Stimulated activated CD4-positive, alpha-beta T cell treated with anti-CD3 and anti-CD28 coated beads, Interleukin-1b, Interleukin-23, amount 100 ng/mL, for 24 hours (primary cell): Measurements from ENCODE around the gene TEP1.
"Not testable (repeated sequence)": the region's sequence is repeated elsewhere in the genome, so short reads cannot be mapped to it uniquely, and the experiment has no call there.

Source experiments
- DNase-seq, 4 experiments: peaks; one replicate each; pipeline ENCODE4 v3.0.0-alpha.2; 2020; ENCODE audit warnings: low read depth in 4 of 4, low spot score in 1 of 4

The TEP1 gene

GRCh38 chr14:20391505-20391904 lies 21.8 kb downstream of the TEP1 start:
- DNase-seq, result no peak

- DNase-seq, result no peak
These were observed 25.1 kb downstream of the TEP1 start for GRCh38 chr14:20388159-20388558.

- DNase-seq, result no peak
These were observed 25.7 kb downstream of the TEP1 start for GRCh38 chr14:20387576-20387975.

- no peak for DNase-seq
These were observed 26.9 kb downstream of the TEP1 start for GRCh38 chr14:20386276-20386855.

GRCh38 chr14:20384886-20385285 lies 28.4 kb downstream of the TEP1 start:
- DNase-seq, result no peak

- no peak for DNase-seq
These were observed 29.0 kb downstream of the TEP1 start for GRCh38 chr14:20384321-20384720.

- no peak for DNase-seq
These were observed 29.7 kb downstream of the TEP1 start for GRCh38 chr14:20383636-20384035.

- no peak for DNase-seq
These were observed 30.3 kb downstream of the TEP1 start for GRCh38 chr14:20383032-20383431.

GRCh38 chr14:20382526-20382925 lies 30.8 kb downstream of the TEP1 start:
- no peak for DNase-seq

GRCh38 chr14:20381341-20381740 lies 32.0 kb downstream of the TEP1 start:
- DNase-seq, result no peak

GRCh38 chr14:20380681-20381080 lies 32.6 kb downstream of the TEP1 start:
- DNase-seq, result no peak

- no peak for DNase-seq
These were observed 33.6 kb downstream of the TEP1 start for GRCh38 chr14:20379743-20380142.

- no peak for DNase-seq
These were observed 36.1 kb downstream of the TEP1 start for GRCh38 chr14:20377171-20377570.

- DNase-seq, result no peak
These were observed 37.2 kb downstream of the TEP1 start for GRCh38 chr14:20376071-20376588.

- DNase-seq, result no peak
These were observed 37.8 kb downstream of the TEP1 start for GRCh38 chr14:20375471-20375870.

GRCh38 chr14:20372796-20373195 lies 40.5 kb downstream of the TEP1 start:
- DNase-seq, result no peak

- no peak for DNase-seq
These were observed 47.4 kb downstream of the TEP1 start for GRCh38 chr14:20365928-20366327.

- DNase-seq, result not testable (repeated sequence)
These were observed 54.8 kb downstream of the TEP1 start for GRCh38 chr14:20358474-20358873.

GRCh38 chr14:20356422-20356821 lies 56.9 kb downstream of the TEP1 start:
- no peak for DNase-seq

GRCh38 chr14:20350860-20351259 lies 62.4 kb downstream of the TEP1 start:
- DNase-seq, result no peak

GRCh38 chr14:20350282-20350681 lies 63.0 kb downstream of the TEP1 start:
- DNase-seq, result no peak

GRCh38 chr14:20347747-20348146 lies 65.6 kb downstream of the TEP1 start:
- no peak for DNase-seq

GRCh38 chr14:20346713-20347112 lies 66.6 kb downstream of the TEP1 start:
- no peak for DNase-seq
